PFSK-1 (cell line): ENCODE results near the gene EVI5.

ENCODE experiments used
- FOXP2 ChIP-seq: optimal IDR thresholded peaks from 2 replicates; pipeline ENCODE3; 2011; ENCODE audit warnings: borderline replicate concordance, control low read depth, inconsistent platforms; ENCODE audit not compliant: insufficient read depth; ENCODE audit errors: extremely low read length, extremely low read depth
- POLR2AphosphoS5 ChIP-seq: IDR thresholded peaks from 2 replicates; pipeline ENCODE4 v1.6.1; 2012; ENCODE audit warnings: low read depth, mild to moderate bottlenecking, control low read depth, low read length, moderate library complexity
- REST ChIP-seq, 2 experiments: IDR thresholded peaks; 2 replicates each; pipeline versions ENCODE4 v1.6.1 to v1.8.0; 2011 to 2012; ENCODE audit warnings: low read depth in 2 of 2, low read length in 2 of 2, control low read depth in 1 of 2, inconsistent platforms in 1 of 2, mild to moderate bottlenecking in 1 of 2, moderate library complexity in 1 of 2; ENCODE audit not compliant: insufficient read depth in 1 of 2
- SIN3A ChIP-seq: IDR thresholded peaks from 2 replicates; pipeline ENCODE4 v1.6.1; 2012; ENCODE audit warnings: mild to moderate bottlenecking, low read length, moderate library complexity, borderline replicate concordance; ENCODE audit not compliant: insufficient read depth
- TAF1 ChIP-seq: IDR thresholded peaks from 2 replicates; pipeline ENCODE4 v1.6.1; 2012; ENCODE audit warnings: low read length, control low read depth, borderline replicate concordance; ENCODE audit not compliant: insufficient read depth

The EVI5 gene

DNA sequence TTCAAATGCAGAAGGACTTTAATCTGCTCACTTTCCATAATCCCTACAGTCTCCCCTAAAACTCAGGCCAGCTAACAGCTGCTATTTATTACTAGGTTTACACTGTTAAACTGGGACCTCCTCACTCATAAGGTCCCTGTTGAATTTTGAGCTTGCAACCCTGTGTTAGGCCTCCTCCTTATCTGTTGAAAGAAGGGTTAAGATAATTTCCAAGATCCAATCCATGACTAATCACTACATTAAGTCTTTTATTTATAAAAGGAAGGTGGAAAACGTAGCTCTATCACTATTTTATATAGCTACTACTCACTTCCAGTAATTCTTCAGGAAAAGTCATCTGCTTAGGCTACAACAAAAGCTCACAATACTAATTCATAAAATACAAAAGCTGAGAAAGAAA is 79.5 kb downstream of the EVI5 start:
- TF ChIP-seq POLR2AphosphoS5 (no peak), SIN3A (no peak), FOXP2 (no peak), TAF1 (no peak), REST (IDR thresholded peaks at IDR 0.05; ENCODE audit: insufficient read depth in 1 of 2, low read depth in 2 of 2, low read length in 2 of 2) (no peak)

- no peak for TF ChIP-seq REST (IDR thresholded peaks at IDR 0.05; ENCODE audit: insufficient read depth in 1 of 2, low read depth in 2 of 2, low read length in 2 of 2)
- TF ChIP-seq FOXP2, result no peak
- TF ChIP-seq SIN3A, result no peak
These were observed 83.8 kb downstream of the EVI5 start for GRCh38 chr1:92701147-92701546.

DNA sequence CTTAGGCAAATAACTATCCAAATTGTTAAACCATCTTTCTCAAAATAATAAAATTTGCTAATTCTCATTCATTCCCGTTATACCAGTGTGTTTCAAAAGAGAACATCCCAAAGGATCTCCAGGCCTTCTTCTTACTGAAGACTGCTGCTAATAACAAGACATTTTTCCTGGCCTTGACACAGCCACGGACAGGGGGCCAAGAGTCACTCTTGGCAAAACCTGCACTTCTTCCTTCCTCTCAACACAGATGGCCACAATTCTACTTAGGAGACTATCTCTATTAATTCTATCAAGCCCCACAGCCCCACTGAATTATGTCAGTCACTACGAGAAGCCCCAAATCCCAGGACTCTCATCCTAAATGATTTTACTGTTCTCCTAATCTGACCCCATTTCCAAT is 86.0 kb downstream of the EVI5 start:
- TF ChIP-seq REST (IDR thresholded peaks at IDR 0.05; ENCODE audit: insufficient read depth in 1 of 2, low read depth in 2 of 2, low read length in 2 of 2) (no peak), FOXP2 (no peak), POLR2AphosphoS5 (no peak), TAF1 (no peak), SIN3A (no peak)

DNA sequence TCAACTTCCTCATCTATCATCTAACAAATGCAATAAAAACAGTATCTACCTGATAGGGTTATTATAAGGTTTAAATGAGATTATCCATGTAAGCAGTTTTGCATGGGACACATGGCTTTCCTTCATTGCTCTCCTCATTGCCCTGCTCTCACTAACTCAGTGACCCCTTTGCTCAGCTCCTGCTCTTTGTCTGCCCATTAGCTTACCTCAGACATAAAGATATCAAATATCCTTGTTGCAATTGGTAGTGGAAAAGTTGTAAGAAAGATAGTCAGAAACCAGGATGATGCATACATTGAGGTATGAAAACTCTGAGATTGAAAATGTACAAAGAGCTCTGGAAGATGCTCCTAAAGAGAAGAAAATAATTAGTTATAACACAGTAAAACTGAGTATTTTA is 89.8 kb downstream of the EVI5 start:
- TF ChIP-seq REST (IDR thresholded peaks at IDR 0.05; ENCODE audit: insufficient read depth in 1 of 2, low read depth in 2 of 2, low read length in 2 of 2) (no peak), TAF1 (no peak), FOXP2 (no peak), SIN3A (no peak), POLR2AphosphoS5 (no peak)

DNA sequence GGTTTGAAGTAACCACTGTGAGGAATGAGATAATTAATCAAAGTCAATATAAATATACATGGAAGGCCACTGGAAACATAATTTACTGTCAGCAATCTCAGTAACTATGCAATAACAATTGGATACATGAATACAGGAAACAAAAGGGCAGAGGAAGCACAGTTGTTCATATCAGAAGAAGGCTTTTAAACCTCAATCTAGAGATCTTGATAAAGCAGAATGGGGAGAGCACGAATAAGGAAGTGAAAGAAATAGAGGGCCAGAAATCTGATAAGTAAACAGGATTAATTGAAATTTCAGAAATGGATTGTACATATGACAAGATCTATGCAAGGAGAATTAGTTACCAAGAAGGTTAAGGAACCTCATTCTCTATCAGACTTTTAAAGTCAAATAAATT is 93.0 kb downstream of the EVI5 start:
- no peak for TF ChIP-seq REST (IDR thresholded peaks at IDR 0.05; ENCODE audit: insufficient read depth in 1 of 2, low read depth in 2 of 2, low read length in 2 of 2)
